WTC11 (cell line): ENCODE results near the gene KCNIP4.

Experiments used
- CREB1 ChIP-seq: sonication (generic); formaldehyde crosslinking; IDR thresholded peaks from 2 replicates; pipeline ENCODE4 v1.8.0; 2023; ENCODE audit warnings: mild to moderate bottlenecking, missing genetic modification reagents
- ELF4 ChIP-seq: sonication (generic); formaldehyde crosslinking; IDR thresholded peaks from 2 replicates; pipeline ENCODE4 v1.8.1; 2022; ENCODE audit warnings: low read depth, mild to moderate bottlenecking, moderate library complexity, missing genetic modification reagents
- FOXK1 ChIP-seq: sonication (generic); formaldehyde crosslinking; IDR thresholded peaks from 2 replicates; pipeline ENCODE4 v1.8.0; 2022; ENCODE audit warnings: mild to moderate bottlenecking, moderate library complexity, missing genetic modification reagents
- JAZF1 ChIP-seq: fragments of 250-450 bp; sonication (Bioruptor Pico); IDR thresholded peaks from 2 replicates; pipeline ENCODE4 v1.9.0; 2021; ENCODE audit warnings: moderate library complexity, mild to moderate bottlenecking, inconsistent platforms
- MYBL2 ChIP-seq: sonication (generic); formaldehyde crosslinking; IDR thresholded peaks from 2 replicates; pipeline ENCODE4 v1.8.1; 2023; ENCODE audit warnings: mild to moderate bottlenecking, moderate library complexity, missing genetic modification reagents
- USF2 ChIP-seq: sonication (generic); formaldehyde crosslinking; IDR thresholded peaks from 2 replicates; pipeline ENCODE4 v1.8.1; 2023; ENCODE audit warnings: mild to moderate bottlenecking, missing genetic modification reagents, moderate library complexity
- TF ChIP-seq, protein P1 (sequence below): fragments of 250-450 bp; sonication (Bioruptor Pico); IDR thresholded peaks from 2 replicates; pipeline ENCODE4 v1.9.0; 2021; ENCODE audit warnings: mild to moderate bottlenecking
- TF ChIP-seq, protein P2 (sequence below): fragments of 200-600 bp; IDR thresholded peaks from 2 replicates; pipeline ENCODE4 v1.8.0; 2022; ENCODE audit warnings: antibody characterized with exemption
- TF ChIP-seq, protein P3 (sequence below): sonication (generic); formaldehyde crosslinking; IDR thresholded peaks from 2 replicates; pipeline ENCODE4 v1.8.1; 2022; ENCODE audit warnings: low read depth, mild to moderate bottlenecking, moderate library complexity, missing genetic modification reagents, borderline replicate concordance

DNA sequence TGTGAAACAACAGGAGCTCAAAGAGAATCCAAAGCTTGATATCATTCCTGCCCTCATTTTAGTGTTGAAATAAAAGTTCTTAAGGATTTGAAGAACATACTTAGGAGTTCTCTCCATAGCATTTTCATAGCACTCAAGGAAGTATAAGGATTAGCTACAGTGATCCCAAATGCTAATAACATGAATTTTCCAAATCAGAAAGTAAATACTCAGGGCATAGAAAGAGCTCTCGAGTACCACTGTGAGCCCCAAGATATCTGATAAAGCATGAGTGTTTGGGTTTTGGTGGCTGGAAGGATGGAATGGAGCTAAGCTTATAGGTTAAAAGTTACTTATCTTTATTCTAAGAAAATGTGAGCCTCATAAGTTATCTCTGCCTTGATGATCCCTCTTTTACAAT, 584.9 kb downstream of the KCNIP4 start:
- TF ChIP-seq, protein P1, sequence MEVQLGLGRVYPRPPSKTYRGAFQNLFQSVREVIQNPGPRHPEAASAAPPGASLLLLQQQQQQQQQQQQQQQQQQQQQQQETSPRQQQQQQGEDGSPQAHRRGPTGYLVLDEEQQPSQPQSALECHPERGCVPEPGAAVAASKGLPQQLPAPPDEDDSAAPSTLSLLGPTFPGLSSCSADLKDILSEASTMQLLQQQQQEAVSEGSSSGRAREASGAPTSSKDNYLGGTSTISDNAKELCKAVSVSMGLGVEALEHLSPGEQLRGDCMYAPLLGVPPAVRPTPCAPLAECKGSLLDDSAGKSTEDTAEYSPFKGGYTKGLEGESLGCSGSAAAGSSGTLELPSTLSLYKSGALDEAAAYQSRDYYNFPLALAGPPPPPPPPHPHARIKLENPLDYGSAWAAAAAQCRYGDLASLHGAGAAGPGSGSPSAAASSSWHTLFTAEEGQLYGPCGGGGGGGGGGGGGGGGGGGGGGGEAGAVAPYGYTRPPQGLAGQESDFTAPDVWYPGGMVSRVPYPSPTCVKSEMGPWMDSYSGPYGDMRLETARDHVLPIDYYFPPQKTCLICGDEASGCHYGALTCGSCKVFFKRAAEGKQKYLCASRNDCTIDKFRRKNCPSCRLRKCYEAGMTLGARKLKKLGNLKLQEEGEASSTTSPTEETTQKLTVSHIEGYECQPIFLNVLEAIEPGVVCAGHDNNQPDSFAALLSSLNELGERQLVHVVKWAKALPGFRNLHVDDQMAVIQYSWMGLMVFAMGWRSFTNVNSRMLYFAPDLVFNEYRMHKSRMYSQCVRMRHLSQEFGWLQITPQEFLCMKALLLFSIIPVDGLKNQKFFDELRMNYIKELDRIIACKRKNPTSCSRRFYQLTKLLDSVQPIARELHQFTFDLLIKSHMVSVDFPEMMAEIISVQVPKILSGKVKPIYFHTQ = no peak
- TF ChIP-seq JAZF1 (CRISPR knock-in tag) = no peak
- no peak for TF ChIP-seq USF2
- TF ChIP-seq FOXK1 (CRISPR knock-in tag) = no peak
- TF ChIP-seq, protein P2, sequence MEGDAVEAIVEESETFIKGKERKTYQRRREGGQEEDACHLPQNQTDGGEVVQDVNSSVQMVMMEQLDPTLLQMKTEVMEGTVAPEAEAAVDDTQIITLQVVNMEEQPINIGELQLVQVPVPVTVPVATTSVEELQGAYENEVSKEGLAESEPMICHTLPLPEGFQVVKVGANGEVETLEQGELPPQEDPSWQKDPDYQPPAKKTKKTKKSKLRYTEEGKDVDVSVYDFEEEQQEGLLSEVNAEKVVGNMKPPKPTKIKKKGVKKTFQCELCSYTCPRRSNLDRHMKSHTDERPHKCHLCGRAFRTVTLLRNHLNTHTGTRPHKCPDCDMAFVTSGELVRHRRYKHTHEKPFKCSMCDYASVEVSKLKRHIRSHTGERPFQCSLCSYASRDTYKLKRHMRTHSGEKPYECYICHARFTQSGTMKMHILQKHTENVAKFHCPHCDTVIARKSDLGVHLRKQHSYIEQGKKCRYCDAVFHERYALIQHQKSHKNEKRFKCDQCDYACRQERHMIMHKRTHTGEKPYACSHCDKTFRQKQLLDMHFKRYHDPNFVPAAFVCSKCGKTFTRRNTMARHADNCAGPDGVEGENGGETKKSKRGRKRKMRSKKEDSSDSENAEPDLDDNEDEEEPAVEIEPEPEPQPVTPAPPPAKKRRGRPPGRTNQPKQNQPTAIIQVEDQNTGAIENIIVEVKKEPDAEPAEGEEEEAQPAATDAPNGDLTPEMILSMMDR = no peak
- TF ChIP-seq, protein P3, sequence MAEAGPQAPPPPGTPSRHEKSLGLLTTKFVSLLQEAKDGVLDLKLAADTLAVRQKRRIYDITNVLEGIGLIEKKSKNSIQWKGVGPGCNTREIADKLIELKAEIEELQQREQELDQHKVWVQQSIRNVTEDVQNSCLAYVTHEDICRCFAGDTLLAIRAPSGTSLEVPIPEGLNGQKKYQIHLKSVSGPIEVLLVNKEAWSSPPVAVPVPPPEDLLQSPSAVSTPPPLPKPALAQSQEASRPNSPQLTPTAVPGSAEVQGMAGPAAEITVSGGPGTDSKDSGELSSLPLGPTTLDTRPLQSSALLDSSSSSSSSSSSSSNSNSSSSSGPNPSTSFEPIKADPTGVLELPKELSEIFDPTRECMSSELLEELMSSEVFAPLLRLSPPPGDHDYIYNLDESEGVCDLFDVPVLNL (CRISPR knock-in tag) = no peak
- TF ChIP-seq ELF4 = no peak
- TF ChIP-seq MYBL2 (CRISPR knock-in tag) = no peak
- TF ChIP-seq CREB1 (CRISPR knock-in tag) = no peak
